ENCODE measurements around the gene SLC25A43. TPM values are rescaled to one million over a fixed set of nuclear protein-coding genes. Genes with fewer than 3 reads are reported as not detected.

The SLC25A43 gene
- total RNA-seq, 4 donors from 2014 or later = 0.87 to 2.7 (median 1.8) TPM

GRCh38 chrX:119453202-119453601 is 54.1 kb downstream of the SLC25A43 start:
- ATAC-seq = no peak
- Histone ChIP-seq H3K27ac (no peak overlapping the region), H3K9me3 (no peaks in the 10 kb centered on the region), H3K36me3 (no peaks in the 10 kb centered on the region), H3K4me3 (no peak overlapping the region), H3K27me3 (no peaks in the 10 kb centered on the region), H3K4me1 (no peaks in the 10 kb centered on the region)
- in situ Hi-C loops (cut with MboI; ENCODE audit: low sequenced_read_pairs in 4 of 4) = no loop called here
- intact Hi-C loops (cut with DNase I; ENCODE audit: low total_unique reads) = no loop called here
- no peak for TF ChIP-seq POLR2A (IDR thresholded peaks at IDR 0.05)
- TF ChIP-seq CTCF (IDR thresholded peaks at IDR 0.05 in 4 of 5, conservative IDR thresholded peaks at IDR 0.05 in 1 of 5) = no peak
- DNase-seq = no peak

- TF ChIP-seq POLR2A (IDR thresholded peaks at IDR 0.05) (no peak), CTCF (IDR thresholded peaks at IDR 0.05 in 4 of 5, conservative IDR thresholded peaks at IDR 0.05 in 1 of 5) (no peak)
- intact Hi-C loops (cut with DNase I; ENCODE audit: low total_unique reads) (no loop called here), in situ Hi-C loops (cut with MboI; ENCODE audit: low sequenced_read_pairs in 4 of 4) (no loop called here)
- no peaks in the 10 kb centered on the region for H3K36me3 ChIP-seq
- no peak overlapping the region for H3K27ac ChIP-seq
- DNase-seq (no peak), ATAC-seq (no peak)
- no peaks in the 10 kb centered on the region for H3K4me1 ChIP-seq
- H3K9me3 ChIP-seq = no peaks in the 10 kb centered on the region
- no peak overlapping the region for H3K4me3 ChIP-seq
- no peaks in the 10 kb centered on the region for H3K27me3 ChIP-seq
Measured at GRCh38 chrX:119455264-119455663, 56.1 kb downstream of the SLC25A43 start.

GRCh38 chrX:119459181-119459580 is 60.0 kb downstream of the SLC25A43 start:
- ATAC-seq = no peak

GRCh38 chrX:119465555-119465954 is 66.4 kb downstream of the SLC25A43 start:
- no peak overlapping the region for H3K27ac ChIP-seq
- peaks cover 0 to 6% of the 10 kb centered on the region in 2 donors for H3K36me3 ChIP-seq
- ATAC-seq = no peak
- H3K27me3 ChIP-seq = no peaks in the 10 kb centered on the region
- H3K4me3 ChIP-seq = no peak overlapping the region
- in situ Hi-C loops (cut with MboI; ENCODE audit: low sequenced_read_pairs in 4 of 4) (no loop called here), intact Hi-C loops (cut with DNase I; ENCODE audit: low total_unique reads) (loop anchor here (5.0 to 10.0 kb wide), 4 partner anchors 228 to 477 kb away; partner anchors contain the start of genes NDUFA1, NKAP, PGRMC1 and RNF113A)
- TF ChIP-seq CTCF (IDR thresholded peaks at IDR 0.05 in 4 of 5, conservative IDR thresholded peaks at IDR 0.05 in 1 of 5) (no peak), POLR2A (IDR thresholded peaks at IDR 0.05) (no peak)
- no peaks in the 10 kb centered on the region for H3K9me3 ChIP-seq
- peaks cover 0 to 6% of the 10 kb centered on the region in 2 donors for H3K4me1 ChIP-seq
- DNase-seq = no peak

More at GRCh38 chrX:119459181-119459580, 60.0 kb downstream of the SLC25A43 start:
- no peaks in the 10 kb centered on the region for H3K4me1 ChIP-seq
- DNase-seq = no peak
- no peaks in the 10 kb centered on the region for H3K9me3 ChIP-seq
- H3K4me3 ChIP-seq = no peak overlapping the region
- intact Hi-C loops (cut with DNase I; ENCODE audit: low total_unique reads) = no loop called here
- no peak overlapping the region for H3K27ac ChIP-seq
- in situ Hi-C loops (cut with MboI; ENCODE audit: low sequenced_read_pairs in 4 of 4) = no loop called here
- no peaks in the 10 kb centered on the region for H3K36me3 ChIP-seq
- no peak for TF ChIP-seq POLR2A (IDR thresholded peaks at IDR 0.05)
- TF ChIP-seq CTCF (IDR thresholded peaks at IDR 0.05 in 4 of 5, conservative IDR thresholded peaks at IDR 0.05 in 1 of 5) = no peak
- H3K27me3 ChIP-seq = no peaks in the 10 kb centered on the region

GRCh38 chrX:119466970-119467369 is 67.8 kb downstream of the SLC25A43 start:
- ATAC-seq (no peak), DNase-seq (no peak)
- no peak overlapping the region for H3K4me3 ChIP-seq
- no peak for TF ChIP-seq POLR2A (IDR thresholded peaks at IDR 0.05)
- no peak for TF ChIP-seq CTCF (IDR thresholded peaks at IDR 0.05 in 4 of 5, conservative IDR thresholded peaks at IDR 0.05 in 1 of 5)
- H3K36me3 ChIP-seq = peaks cover 0 to 16% of the 10 kb centered on the region in 2 donors
- intact Hi-C loops (cut with DNase I; ENCODE audit: low total_unique reads) = loop anchor here (5.0 to 10.0 kb wide), 4 partner anchors 230 to 475 kb away; partner anchors contain the start of genes NDUFA1, NKAP, PGRMC1 and RNF113A
- H3K9me3 ChIP-seq = no peaks in the 10 kb centered on the region
- H3K27me3 ChIP-seq = no peaks in the 10 kb centered on the region
- peak overlapping the region in 1 of 4 donors; percentile 98 for H3K27ac ChIP-seq
- H3K4me1 ChIP-seq = peaks cover 0 to 6% of the 10 kb centered on the region in 2 donors
- in situ Hi-C loops (cut with MboI; ENCODE audit: low sequenced_read_pairs in 4 of 4) = no loop called here

Measured in gastrocnemius medialis (tissue), 4 donors.